GM23338 (cell line): Measurements from ENCODE around the gene PEX13. TPM values are rescaled to one million over a fixed set of nuclear protein-coding genes. Genes with fewer than 3 reads are reported as not detected.

Experiments
- ATAC-seq: fragments of 200-7000 bp; cut with Tn5 transposase; 3 replicates; pipeline ENCODE4 v1.9.1; 2020
- DNase-seq: peaks from one replicate; pipeline ENCODE4 v3.0.0-alpha.2; 2015; ENCODE audit warnings: low spot score
- H2AFZ ChIP-seq: fragments of 200-600 bp; sonication (generic); 2 replicates; pipeline ENCODE4 v1.8.0; 2016; ENCODE audit warnings: antibody characterized with exemption, mild to moderate bottlenecking, moderate library complexity
- H3F3A ChIP-seq: fragments of 200-600 bp; sonication (generic); replicated peaks from 2 replicates; pipeline ENCODE4 v1.8.0; 2017; ENCODE audit warnings: antibody characterized with exemption, mixed run types, low read depth
- H3K27ac ChIP-seq: fragments of 200-600 bp; sonication (generic); 2 replicates; pipeline ENCODE4 v1.6.1; 2016; ENCODE audit warnings: low read depth
- H3K27me3 ChIP-seq: fragments of 200-600 bp; sonication (generic); 2 replicates; pipeline ENCODE4 v1.8.0; 2016; ENCODE audit warnings: mild to moderate bottlenecking, mixed run types, moderate library complexity; ENCODE audit not compliant: insufficient read depth
- H3K36me3 ChIP-seq: fragments of 200-600 bp; sonication (generic); 2 replicates; pipeline ENCODE4 v1.8.0; 2016; ENCODE audit warnings: mild to moderate bottlenecking; ENCODE audit not compliant: insufficient read depth
- H3K4me1 ChIP-seq: fragments of 200-600 bp; sonication (generic); 2 replicates; pipeline ENCODE4 v1.8.0; 2016; ENCODE audit warnings: mild to moderate bottlenecking, moderate library complexity; ENCODE audit not compliant: insufficient read depth
- H3K4me2 ChIP-seq: fragments of 200-600 bp; sonication (generic); 2 replicates; pipeline ENCODE4 v1.7.1; 2017; ENCODE audit warnings: mixed run types
- H3K4me3 ChIP-seq: fragments of 200-600 bp; sonication (generic); 2 replicates; pipeline ENCODE4 v1.6.1; 2016; ENCODE audit warnings: mixed run types
- H3K79me2 ChIP-seq: fragments of 200-600 bp; sonication (generic); replicated peaks from 2 replicates; pipeline ENCODE4 v1.8.0; 2017; ENCODE audit warnings: mild to moderate bottlenecking; ENCODE audit not compliant: insufficient read depth
- H3K9me2 ChIP-seq: fragments of 200-600 bp; sonication (generic); 2 replicates; pipeline ENCODE4 v1.8.0; 2017; ENCODE audit not compliant: insufficient read depth
- H4K20me1 ChIP-seq: fragments of 200-600 bp; sonication (generic); replicated peaks from 2 replicates; pipeline ENCODE4 v1.8.0; 2017; ENCODE audit warnings: mild to moderate bottlenecking; ENCODE audit not compliant: insufficient read depth
- H3K27ac Mint-ChIP-seq: 2 replicates; pipeline ENCODE4 v1.8.0; 2020; ENCODE audit warnings: inconsistent platforms, mild to moderate bottlenecking, moderate library complexity, mixed read lengths
- H3K27me3 Mint-ChIP-seq: 3 replicates; pipeline ENCODE4 v1.8.0; 2022; ENCODE audit warnings: low read depth, mild to moderate bottlenecking, moderate library complexity, mixed read lengths, inconsistent platforms; ENCODE audit not compliant: insufficient read depth, poor library complexity
- H3K36me3 Mint-ChIP-seq: 3 replicates; pipeline ENCODE4 v1.8.0; 2021; ENCODE audit warnings: low read depth, mild to moderate bottlenecking, inconsistent platforms, moderate library complexity, mixed read lengths
- H3K4me1 Mint-ChIP-seq: 3 replicates; pipeline ENCODE4 v1.8.0; 2020; ENCODE audit warnings: mild to moderate bottlenecking, inconsistent platforms, mixed read lengths
- H3K4me3 Mint-ChIP-seq: 3 replicates; pipeline ENCODE4 v1.8.0; 2021; ENCODE audit warnings: moderate library complexity, mild to moderate bottlenecking, inconsistent platforms, mixed read lengths
- H3K9me3 Mint-ChIP-seq: 3 replicates; pipeline ENCODE4 v1.8.0; 2020; ENCODE audit warnings: moderate library complexity, mild to moderate bottlenecking, inconsistent platforms, mixed read lengths
- CREB1 ChIP-seq: fragments of 250-450 bp; sonication (Bioruptor Pico); IDR thresholded peaks from 2 replicates; pipeline ENCODE4 v1.5.0; 2020; ENCODE audit warnings: low read depth, mild to moderate bottlenecking, moderate library complexity
- EZH2phosphoT487 ChIP-seq: fragments of 200-600 bp; sonication (generic); IDR thresholded peaks from one replicate; pipeline ENCODE4 v1.8.1; 2018; ENCODE audit warnings: antibody characterized with exemption; ENCODE audit not compliant: unreplicated experiment
- POLR2AphosphoS5 ChIP-seq: IDR thresholded peaks from 2 replicates; pipeline ENCODE4 v1.6.1; 2016; ENCODE audit warnings: antibody characterized with exemption, low read depth
- REST ChIP-seq: IDR thresholded peaks from one replicate; pipeline ENCODE4 v1.6.1; 2018; ENCODE audit warnings: antibody characterized with exemption; ENCODE audit not compliant: unreplicated experiment
- polyA plus RNA-seq: library from polyadenylated mRNA; unstranded; fragments of >200 nt; fragmentation: Nextera tagmentation; extraction: Ambion mirVana; gene quantifications from 2 replicates; pipeline ENCODE4 v1.2.1, GENCODE V29; 2016
- total RNA-seq: library from RNA; depleted of rRNA; stranded (reverse); fragments of >200 nt; shearing (Covaris generic); gene quantifications from 2 replicates; pipeline ENCODE4 v1.2.3, GENCODE V29; 2014
- TF ChIP-seq, protein P1 (sequence below): fragments of 250-450 bp; sonication (Bioruptor Pico); IDR thresholded peaks from 2 replicates; pipeline ENCODE4 v1.5.0; 2020; ENCODE audit warnings: mild to moderate bottlenecking, moderate library complexity
- TF ChIP-seq, protein P2 (sequence below): IDR thresholded peaks from 2 replicates; pipeline ENCODE4 v1.6.1; 2016; ENCODE audit warnings: antibody characterized with exemption

Gene PEX13
- total and polyA plus RNA-seq, 2 experiments from 2014 or later = 15.8 to 29.2 TPM

- TF ChIP-seq, protein P1, sequence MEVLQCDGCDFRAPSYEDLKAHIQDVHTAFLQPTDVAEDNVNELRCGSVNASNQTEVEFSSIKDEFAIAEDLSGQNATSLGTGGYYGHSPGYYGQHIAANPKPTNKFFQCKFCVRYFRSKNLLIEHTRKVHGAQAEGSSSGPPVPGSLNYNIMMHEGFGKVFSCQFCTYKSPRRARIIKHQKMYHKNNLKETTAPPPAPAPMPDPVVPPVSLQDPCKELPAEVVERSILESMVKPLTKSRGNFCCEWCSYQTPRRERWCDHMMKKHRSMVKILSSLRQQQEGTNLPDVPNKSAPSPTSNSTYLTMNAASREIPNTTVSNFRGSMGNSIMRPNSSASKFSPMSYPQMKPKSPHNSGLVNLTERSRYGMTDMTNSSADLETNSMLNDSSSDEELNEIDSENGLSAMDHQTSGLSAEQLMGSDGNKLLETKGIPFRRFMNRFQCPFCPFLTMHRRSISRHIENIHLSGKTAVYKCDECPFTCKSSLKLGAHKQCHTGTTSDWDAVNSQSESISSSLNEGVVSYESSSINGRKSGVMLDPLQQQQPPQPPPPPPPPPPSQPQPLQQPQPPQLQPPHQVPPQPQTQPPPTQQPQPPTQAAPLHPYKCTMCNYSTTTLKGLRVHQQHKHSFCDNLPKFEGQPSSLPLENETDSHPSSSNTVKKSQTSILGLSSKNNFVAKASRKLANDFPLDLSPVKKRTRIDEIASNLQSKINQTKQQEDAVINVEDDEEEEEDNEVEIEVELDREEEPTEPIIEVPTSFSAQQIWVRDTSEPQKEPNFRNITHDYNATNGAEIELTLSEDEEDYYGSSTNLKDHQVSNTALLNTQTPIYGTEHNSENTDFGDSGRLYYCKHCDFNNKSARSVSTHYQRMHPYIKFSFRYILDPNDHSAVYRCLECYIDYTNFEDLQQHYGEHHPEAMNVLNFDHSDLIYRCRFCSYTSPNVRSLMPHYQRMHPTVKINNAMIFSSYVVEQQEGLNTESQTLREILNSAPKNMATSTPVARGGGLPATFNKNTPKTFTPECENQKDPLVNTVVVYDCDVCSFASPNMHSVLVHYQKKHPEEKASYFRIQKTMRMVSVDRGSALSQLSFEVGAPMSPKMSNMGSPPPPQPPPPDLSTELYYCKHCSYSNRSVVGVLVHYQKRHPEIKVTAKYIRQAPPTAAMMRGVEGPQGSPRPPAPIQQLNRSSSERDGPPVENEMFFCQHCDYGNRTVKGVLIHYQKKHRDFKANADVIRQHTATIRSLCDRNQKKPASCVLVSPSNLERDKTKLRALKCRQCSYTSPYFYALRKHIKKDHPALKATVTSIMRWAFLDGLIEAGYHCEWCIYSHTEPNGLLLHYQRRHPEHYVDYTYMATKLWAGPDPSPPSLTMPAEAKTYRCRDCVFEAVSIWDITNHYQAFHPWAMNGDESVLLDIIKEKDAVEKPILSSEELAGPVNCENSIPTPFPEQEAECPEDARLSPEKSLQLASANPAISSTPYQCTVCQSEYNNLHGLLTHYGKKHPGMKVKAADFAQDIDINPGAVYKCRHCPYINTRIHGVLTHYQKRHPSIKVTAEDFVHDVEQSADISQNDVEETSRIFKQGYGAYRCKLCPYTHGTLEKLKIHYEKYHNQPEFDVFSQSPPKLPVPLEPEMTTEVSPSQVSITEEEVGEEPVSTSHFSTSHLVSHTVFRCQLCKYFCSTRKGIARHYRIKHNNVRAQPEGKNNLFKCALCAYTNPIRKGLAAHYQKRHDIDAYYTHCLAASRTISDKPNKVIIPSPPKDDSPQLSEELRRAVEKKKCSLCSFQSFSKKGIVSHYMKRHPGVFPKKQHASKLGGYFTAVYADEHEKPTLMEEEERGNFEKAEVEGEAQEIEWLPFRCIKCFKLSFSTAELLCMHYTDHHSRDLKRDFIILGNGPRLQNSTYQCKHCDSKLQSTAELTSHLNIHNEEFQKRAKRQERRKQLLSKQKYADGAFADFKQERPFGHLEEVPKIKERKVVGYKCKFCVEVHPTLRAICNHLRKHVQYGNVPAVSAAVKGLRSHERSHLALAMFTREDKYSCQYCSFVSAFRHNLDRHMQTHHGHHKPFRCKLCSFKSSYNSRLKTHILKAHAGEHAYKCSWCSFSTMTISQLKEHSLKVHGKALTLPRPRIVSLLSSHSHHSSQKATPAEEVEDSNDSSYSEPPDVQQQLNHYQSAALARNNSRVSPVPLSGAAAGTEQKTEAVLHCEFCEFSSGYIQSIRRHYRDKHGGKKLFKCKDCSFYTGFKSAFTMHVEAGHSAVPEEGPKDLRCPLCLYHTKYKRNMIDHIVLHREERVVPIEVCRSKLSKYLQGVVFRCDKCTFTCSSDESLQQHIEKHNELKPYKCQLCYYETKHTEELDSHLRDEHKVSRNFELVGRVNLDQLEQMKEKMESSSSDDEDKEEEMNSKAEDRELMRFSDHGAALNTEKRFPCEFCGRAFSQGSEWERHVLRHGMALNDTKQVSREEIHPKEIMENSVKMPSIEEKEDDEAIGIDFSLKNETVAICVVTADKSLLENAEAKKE (CRISPR knock-in tag) = no peak
- TF ChIP-seq REST = no peak
These were observed 1.0 kb upstream of the PEX13 start (continued) for GRCh38 chr2:61016392-61017002.

- peak; percentile 94 for DNase-seq
- Mint-ChIP-seq H3K9me3 (no peaks in the 10 kb centered on the region), H3K4me3 (peak overlapping the region; percentile 98), H3K27ac (peak overlapping the region; percentile 100), H3K4me1 (peaks cover 14% of the 10 kb centered on the region), H3K27me3 (peaks cover 4% of the 10 kb centered on the region), H3K36me3 (peaks cover 12% of the 10 kb centered on the region; the same call in 2 of the 3 replicates)
- Histone ChIP-seq H3K9me2 (no peaks in the 10 kb centered on the region), H2AFZ (peak overlapping the region; percentile 99), H3K4me2 (peak overlapping the region; percentile 85), H3K4me1 (peaks cover 14% of the 10 kb centered on the region), H3K4me3 (peak overlapping the region; percentile 57), H3K27ac (peak overlapping the region; percentile 98), H4K20me1 (no peaks in the 10 kb centered on the region), H3K79me2 (peaks cover 37% of the 10 kb centered on the region), H3K36me3 (no peaks in the 10 kb centered on the region), H3F3A (no peaks in the 10 kb centered on the region), H3K27me3 (no peaks in the 10 kb centered on the region)
- ATAC-seq = peak; percentile 89
- TF ChIP-seq POLR2AphosphoS5 (peak; percentile 45), EZH2phosphoT487 (no peak), CREB1 (CRISPR knock-in tag) (peak; percentile 75)
- TF ChIP-seq, protein P2, sequence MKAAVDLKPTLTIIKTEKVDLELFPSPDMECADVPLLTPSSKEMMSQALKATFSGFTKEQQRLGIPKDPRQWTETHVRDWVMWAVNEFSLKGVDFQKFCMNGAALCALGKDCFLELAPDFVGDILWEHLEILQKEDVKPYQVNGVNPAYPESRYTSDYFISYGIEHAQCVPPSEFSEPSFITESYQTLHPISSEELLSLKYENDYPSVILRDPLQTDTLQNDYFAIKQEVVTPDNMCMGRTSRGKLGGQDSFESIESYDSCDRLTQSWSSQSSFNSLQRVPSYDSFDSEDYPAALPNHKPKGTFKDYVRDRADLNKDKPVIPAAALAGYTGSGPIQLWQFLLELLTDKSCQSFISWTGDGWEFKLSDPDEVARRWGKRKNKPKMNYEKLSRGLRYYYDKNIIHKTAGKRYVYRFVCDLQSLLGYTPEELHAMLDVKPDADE = peak; percentile 29; the same call in 1 of the 2 replicates
These were observed 441 bp upstream of the PEX13 start for GRCh38 chr2:61017003-61017555.
